HCT116 (cell line): Measurements from ENCODE around the gene LIPE. TPM values are rescaled to one million over a fixed set of nuclear protein-coding genes. Genes with fewer than 3 reads are reported as not detected.

Experiments used
- ATAC-seq: fragments of 200-7000 bp; cut with Tn5 transposase; 2 replicates; pipeline ENCODE4 v1.9.1; 2020; ENCODE audit warnings: mild to moderate bottlenecking, moderate library complexity
- BruUV-seq: library from RNA; stranded (reverse); fragments of 400-500 nt; replicated peaks from 2 replicates; lab custom pipeline; 2021; lab: Mats Ljungman, UMichigan
- CTCF ChIA-PET: fragments of 300-600 bp; sonication (Branson Sonifier 250); formaldehyde crosslinking; loops from one replicate; lab custom pipeline; 2021; ENCODE audit warnings: antibody characterized with exemption; lab: Charles Lee
- POLR2A ChIA-PET: fragments of 300-600, 350-600 bp; sonication (Branson Sonifier 250); formaldehyde crosslinking; loops from one replicate; lab custom pipeline; 2021; ENCODE audit warnings: antibody characterized with exemption; lab: Charles Lee
- RAD21 ChIA-PET, 2 experiments: fragments of 300-600 bp; sonication (Branson Sonifier 250); formaldehyde crosslinking; loops; one replicate each; lab custom pipeline; 2023; ENCODE audit warnings: low total read pairs in 2 of 2; ENCODE audit not compliant: uncharacterized antibody in 2 of 2, unreplicated experiment in 2 of 2, low non-redundant PET in 1 of 2; lab: Charles Lee
- DNase-seq: peaks from one replicate; pipeline ENCODE4 v3.0.0-alpha.2; 2010; ENCODE audit warnings: low read depth, low spot score
- H2AFZ ChIP-seq: fragments of 200-600 bp; shearing (Covaris generic), sonication (generic); 2 replicates; pipeline ENCODE4 v1.6.1; 2017; ENCODE audit warnings: low read depth, mixed run types, mixed read lengths, antibody characterized with exemption, low read length; ENCODE audit not compliant: poor library complexity, severe bottlenecking
- H3K27ac ChIP-seq: 2 replicates; pipeline ENCODE4 v1.5.1; 2012; ENCODE audit warnings: low read depth, low read length
- H3K27me3 ChIP-seq: fragments of 200-600 bp; sonication (generic); 2 replicates; pipeline ENCODE4 v1.6.1; 2016; ENCODE audit warnings: mixed run types, low read length, mixed read lengths; ENCODE audit not compliant: insufficient read depth
- H3K36me3 ChIP-seq, 2 experiments: fragments of 200-500 bp in 1 of 2; fragments of 200-600 bp in 1 of 2; sonication (Bioruptor generic) in 1 of 2; sonication (generic) in 1 of 2; 2 replicates each; pipeline versions ENCODE4 v1.5.1 to v1.6.1; 2014 to 2016; ENCODE audit warnings: low read length in 2 of 2, inconsistent platforms in 1 of 2, mixed read lengths in 1 of 2, mixed run types in 1 of 2; ENCODE audit not compliant: insufficient read depth in 2 of 2, control insufficient read depth in 1 of 2
- H3K4me1 ChIP-seq, 2 experiments: fragments of 200-600 bp in 1 of 2; sonication (generic) in 1 of 2; 2 replicates each; pipeline versions ENCODE4 v1.5.1 to v1.6.1; 2012 to 2017; ENCODE audit warnings: low read length in 2 of 2, inconsistent platforms in 1 of 2, mild to moderate bottlenecking in 1 of 2, mixed read lengths in 1 of 2, mixed run types in 1 of 2, moderate library complexity in 1 of 2; ENCODE audit not compliant: insufficient read depth in 2 of 2, control insufficient read depth in 1 of 2
- H3K4me2 ChIP-seq: fragments of 200-600 bp; sonication (generic); 2 replicates; pipeline ENCODE4 v1.6.1; 2017; ENCODE audit warnings: mixed run types, low read length, mixed read lengths
- H3K4me3 ChIP-seq, 2 experiments: fragments of 200-600 bp in 1 of 2; sonication (generic) in 1 of 2; replicated peaks in 1 of 2; 2 replicates each; pipeline ENCODE4 v1.5.1; 2011 to 2016; ENCODE audit warnings: low read length in 2 of 2, control low read depth in 1 of 2, low read depth in 1 of 2, mild to moderate bottlenecking in 1 of 2, mixed read lengths in 1 of 2, mixed run types in 1 of 2
- H3K79me2 ChIP-seq: fragments of 200-600 bp; sonication (generic); 2 replicates; pipeline ENCODE4 v1.6.1; 2017; ENCODE audit warnings: mild to moderate bottlenecking, mixed run types, low read length, moderate library complexity, mixed read lengths; ENCODE audit not compliant: insufficient read depth
- H3K9ac ChIP-seq: fragments of 200-600 bp; sonication (generic); 2 replicates; pipeline ENCODE4 v1.6.1; 2016; ENCODE audit warnings: low read length, mixed read lengths
- H3K9me2 ChIP-seq: fragments of 200-600 bp; sonication (generic), shearing (Covaris generic); 2 replicates; pipeline ENCODE4 v1.6.1; 2017; ENCODE audit warnings: mixed run types, mild to moderate bottlenecking, moderate library complexity; ENCODE audit not compliant: insufficient read depth
- H3K9me3 ChIP-seq, 2 experiments: fragments of 200-500 bp in 1 of 2; fragments of 200-600 bp in 1 of 2; sonication (Bioruptor generic) in 1 of 2; sonication (generic) in 1 of 2; 2 replicates each; pipeline ENCODE4 v1.6.1; 2014 to 2017; ENCODE audit warnings: low read length in 2 of 2, mixed read lengths in 2 of 2, inconsistent platforms in 1 of 2, low read depth in 1 of 2, mild to moderate bottlenecking in 1 of 2, mixed run types in 1 of 2, moderate library complexity in 1 of 2; ENCODE audit not compliant: control insufficient read depth in 1 of 2, insufficient read depth in 1 of 2
- H4K20me1 ChIP-seq: fragments of 200-600 bp; sonication (generic), shearing (Covaris generic); 2 replicates; pipeline ENCODE4 v1.6.1; 2017; ENCODE audit warnings: mixed run types, mild to moderate bottlenecking, moderate library complexity; ENCODE audit not compliant: insufficient read depth
- ATF3 ChIP-seq: IDR thresholded peaks from 2 replicates; pipeline ENCODE4 v1.6.1; 2012
- CBX3 ChIP-seq: IDR thresholded peaks from 2 replicates; pipeline ENCODE4 v1.6.1; 2012; ENCODE audit warnings: low read depth
- CEBPB ChIP-seq: IDR thresholded peaks from 2 replicates; pipeline ENCODE4 v1.6.1; 2012; ENCODE audit warnings: low read depth
- CTCF ChIP-seq, 3 experiments: fragments of 200-600 bp in 1 of 3; sonication (generic) in 1 of 3; IDR thresholded peaks in 2 of 3; conservative IDR thresholded peaks in 1 of 3; 2 replicates each; pipeline ENCODE4 v1.5.1; 2012 to 2017; ENCODE audit warnings: low read depth in 2 of 3, low read length in 2 of 3, antibody characterized with exemption in 1 of 3, borderline replicate concordance in 1 of 3, control low read depth in 1 of 3, mild to moderate bottlenecking in 1 of 3, mixed read lengths in 1 of 3, mixed run types in 1 of 3, moderate library complexity in 1 of 3; ENCODE audit not compliant: insufficient read depth in 1 of 3
- EGR1 ChIP-seq: IDR thresholded peaks from 2 replicates; pipeline ENCODE4 v1.6.1; 2012; ENCODE audit warnings: low read depth
- ELF1 ChIP-seq: IDR thresholded peaks from 2 replicates; pipeline ENCODE4 v1.6.1; 2012; ENCODE audit warnings: low read depth, borderline replicate concordance
- EZH2 ChIP-seq: fragments of 200-600 bp; sonication (generic); IDR thresholded peaks from 2 replicates; pipeline ENCODE4 v1.6.1; 2017; ENCODE audit warnings: antibody characterized with exemption, mixed run types
- EZH2phosphoT487 ChIP-seq: fragments of 200-600 bp; IDR thresholded peaks from 2 replicates; pipeline ENCODE4 v1.6.1; 2018; ENCODE audit warnings: antibody characterized with exemption, borderline replicate concordance
- JUND ChIP-seq: IDR thresholded peaks from 2 replicates; pipeline ENCODE4 v1.6.1; 2012
- POLR2A ChIP-seq: IDR thresholded peaks from 2 replicates; pipeline ENCODE4 v1.7.0; 2011; ENCODE audit warnings: borderline replicate concordance; ENCODE audit not compliant: insufficient read depth, insufficient read length; ENCODE audit errors: extremely low read depth
- POLR2AphosphoS5 ChIP-seq: IDR thresholded peaks from 2 replicates; pipeline ENCODE4 v1.6.1; 2011; ENCODE audit warnings: mild to moderate bottlenecking, low read depth, low read length, moderate library complexity
- REST ChIP-seq: IDR thresholded peaks from 2 replicates; pipeline ENCODE4 v1.6.1; 2012; ENCODE audit warnings: low read depth
- SIN3A ChIP-seq: IDR thresholded peaks from 2 replicates; pipeline ENCODE4 v1.6.1; 2012; ENCODE audit warnings: low read depth
- SP1 ChIP-seq: IDR thresholded peaks from 2 replicates; pipeline ENCODE4 v1.6.1; 2012; ENCODE audit warnings: low read depth
- SRF ChIP-seq: IDR thresholded peaks from 2 replicates; pipeline ENCODE4 v1.6.1; 2012; ENCODE audit warnings: low read depth
- TCF7L2 ChIP-seq: IDR thresholded peaks from 2 replicates; pipeline ENCODE4 v1.7.0; 2011; ENCODE audit warnings: borderline replicate concordance, inconsistent platforms; ENCODE audit not compliant: insufficient read depth, insufficient read length; ENCODE audit errors: extremely low read depth
- YY1 ChIP-seq: IDR thresholded peaks from 2 replicates; pipeline ENCODE4 v1.6.1; 2011; ENCODE audit warnings: low read length, low read depth, moderate library complexity, mild to moderate bottlenecking; ENCODE audit not compliant: insufficient replicate concordance; ENCODE audit errors: extremely low read depth
- ZBTB33 ChIP-seq: IDR thresholded peaks from 2 replicates; pipeline ENCODE4 v1.6.1; 2011; ENCODE audit warnings: mild to moderate bottlenecking, low read length, moderate library complexity; ENCODE audit not compliant: insufficient replicate concordance; ENCODE audit errors: extremely low read depth
- ZFX ChIP-seq: fragments of 450-650 bp; IDR thresholded peaks from 2 replicates; pipeline ENCODE4 v1.6.1; 2017
- ZNF274 ChIP-seq: fragments of 200-500 bp; sonication (Bioruptor generic); IDR thresholded peaks from 2 replicates; pipeline ENCODE4 v1.6.1; 2014; ENCODE audit warnings: mild to moderate bottlenecking, low read depth, low read length, inconsistent platforms
- intact Hi-C: fragments of 100-400 bp; cut with micrococcal nuclease; formaldehyde crosslinking; loops from 2 replicates; pipeline ENCODE4 v1.10.0; 2022
- total RNA-seq: library from RNA; stranded (reverse); gene quantifications from one replicate; pipeline ENCODE4 v1.2.1, GENCODE V29; 2021; ENCODE audit not compliant: unreplicated experiment

The LIPE gene
- total RNA-seq, 1 experiment from 2014 or later = 11.3 TPM

- Histone ChIP-seq H3K27me3 (no peaks in the 10 kb centered on the region), H3K9me2 (no peaks in the 10 kb centered on the region), H3K4me2 (no peak overlapping the region), H2AFZ (no peak overlapping the region), H3K9me3 (no peaks in the 10 kb centered on the region), H3K4me3 (no peak overlapping the region), H3K9ac (no peak overlapping the region), H4K20me1 (no peaks in the 10 kb centered on the region), H3K79me2 (no peaks in the 10 kb centered on the region), H3K4me1 (peaks cover 14 to 18% of the 10 kb centered on the region in 2 experiments), H3K36me3 (no peaks in the 10 kb centered on the region), H3K27ac (no peak overlapping the region)
- POLR2A ChIA-PET = no interaction called here
- RAD21 ChIA-PET = no interaction called here
- intact Hi-C loops = no loop called here
- ATAC-seq = no peak
- BruUV-seq = no TSS peak
- DNase-seq = no peak
- CTCF ChIA-PET = interaction anchor here (1.4 kb wide), 1 partner anchor 35 kb away, joined by 5 read pairs; no protein-coding TSS in a partner anchor
- TF ChIP-seq CEBPB (no peak), ZBTB33 (no peak), EZH2 (no peak), JUND (no peak), ATF3 (no peak), ELF1 (no peak), YY1 (no peak), ZFX (no peak), CTCF (IDR thresholded peaks at IDR 0.05 in 2 of 3, conservative IDR thresholded peaks at IDR 0.05 in 1 of 3; ENCODE audit: borderline replicate concordance in 1 of 3, insufficient read depth in 1 of 3, low read depth in 2 of 3, low read length in 2 of 3) (no peak), POLR2A (no peak), SP1 (no peak), SRF (no peak), SIN3A (no peak), EZH2phosphoT487 (no peak), REST (no peak), CBX3 (no peak), EGR1 (no peak), POLR2AphosphoS5 (no peak), TCF7L2 (no peak), ZNF274 (no peak)
These were observed 48.2 kb upstream of the LIPE start for GRCh38 chr19:42475366-42475765.
